PFSK-1 (cell line): ENCODE data around the gene SLC6A8.

Experiments used
- FOXP2 ChIP-seq: optimal IDR thresholded peaks from 2 replicates; pipeline ENCODE3; 2011; ENCODE audit warnings: borderline replicate concordance, control low read depth, inconsistent platforms; ENCODE audit not compliant: insufficient read depth; ENCODE audit errors: extremely low read length, extremely low read depth
- SIN3A ChIP-seq: IDR thresholded peaks from 2 replicates; pipeline ENCODE4 v1.6.1; 2012; ENCODE audit warnings: mild to moderate bottlenecking, low read length, moderate library complexity, borderline replicate concordance; ENCODE audit not compliant: insufficient read depth
- TAF1 ChIP-seq: IDR thresholded peaks from 2 replicates; pipeline ENCODE4 v1.6.1; 2012; ENCODE audit warnings: low read length, control low read depth, borderline replicate concordance; ENCODE audit not compliant: insufficient read depth

GRCh38 chrX:153700967-153701366 lies 13.2 kb downstream of the SLC6A8 start:
- no peak for TF ChIP-seq FOXP2
- TF ChIP-seq TAF1 = no peak
- no peak for TF ChIP-seq SIN3A
